Keratinocyte (primary cell): Measurements from ENCODE around the gene DFFB.

ENCODE experiments used
- CTCF ChIP-seq, 3 experiments: IDR thresholded peaks in 1 of 3; conservative IDR thresholded peaks in 1 of 3; optimal IDR thresholded peaks in 1 of 3; 2 replicates in 2 of 3; 3 replicates in 1 of 3; pipeline versions ENCODE3 to v1.5.1; 2011; ENCODE audit warnings: low read length in 3 of 3, mild to moderate bottlenecking in 3 of 3, moderate library complexity in 2 of 3, control low read depth in 1 of 3, inconsistent platforms in 1 of 3; ENCODE audit not compliant: insufficient read depth in 2 of 3; ENCODE audit errors: extremely low read depth in 1 of 3
- EZH2 ChIP-seq: IDR thresholded peaks from one replicate; pipeline ENCODE4 v1.6.1; 2012; ENCODE audit warnings: inconsistent platforms, mild to moderate bottlenecking, low read length, moderate library complexity

- TF ChIP-seq CTCF (optimal IDR thresholded peaks at IDR 0.05 in 1 of 3, IDR thresholded peaks at IDR 0.05 in 1 of 3, conservative IDR thresholded peaks at IDR 0.05 in 1 of 3; ENCODE audit: extremely low read depth in 1 of 3, insufficient read depth in 2 of 3, low read length in 3 of 3) (no peak), EZH2 (no peak)
Observed at GRCh38 chr1:3905953-3906671, 48.8 kb downstream of the DFFB start.
